Neural progenitor cell (in vitro differentiated cells): ENCODE results near the gene CHIT1. TPM values are rescaled to one million over a fixed set of nuclear protein-coding genes. Genes with fewer than 3 reads are reported as not detected.

ENCODE experiments used
- DNase-seq: peaks from one replicate; pipeline ENCODE4 v3.0.0-alpha.2; 2016; ENCODE audit warnings: low spot score
- H2AFZ ChIP-seq: fragments of 200-600 bp; sonication (generic); replicated peaks from 2 replicates; pipeline ENCODE4 v1.6.1; 2016; ENCODE audit warnings: antibody characterized with exemption
- H3F3A ChIP-seq: fragments of 200-600 bp; sonication (generic); 2 replicates; pipeline ENCODE4 v1.6.1; 2016; ENCODE audit warnings: antibody characterized with exemption, low read depth
- H3K27ac ChIP-seq: fragments of 200-600 bp; sonication (generic); 2 replicates; pipeline ENCODE4 v1.5.1; 2016; ENCODE audit warnings: mild to moderate bottlenecking
- H3K27me3 ChIP-seq: fragments of 200-600 bp; sonication (generic); 2 replicates; pipeline ENCODE4 v1.6.1; 2016; ENCODE audit warnings: mild to moderate bottlenecking, moderate library complexity
- H3K36me3 ChIP-seq: fragments of 200-600 bp; sonication (generic); 2 replicates; pipeline ENCODE4 v1.5.1; 2016
- H3K4me1 ChIP-seq: fragments of 200-600 bp; sonication (generic); 2 replicates; pipeline ENCODE4 v1.6.1; 2016; ENCODE audit warnings: mixed run types
- H3K4me2 ChIP-seq: fragments of 200-600 bp; sonication (generic); 2 replicates; pipeline ENCODE4 v1.6.1; 2016
- H3K4me3 ChIP-seq: fragments of 200-600 bp; sonication (generic); 2 replicates; pipeline ENCODE4 v1.5.1; 2016
- H3K79me2 ChIP-seq: fragments of 200-600 bp; sonication (generic); 2 replicates; pipeline ENCODE4 v1.6.1; 2016; ENCODE audit warnings: low read depth
- H3K9ac ChIP-seq: fragments of 200-600 bp; sonication (generic); 2 replicates; pipeline ENCODE4 v1.6.1; 2016
- H3K9me3 ChIP-seq: fragments of 200-600 bp; sonication (generic); 2 replicates; pipeline ENCODE4 v1.5.1; 2016; ENCODE audit warnings: low read depth
- H4K20me1 ChIP-seq: fragments of 200-600 bp; sonication (generic); 2 replicates; pipeline ENCODE4 v1.6.1; 2016; ENCODE audit warnings: low read depth
- H3K27ac Mint-ChIP-seq: 3 replicates; pipeline ENCODE4 v1.8.0; 2021; ENCODE audit warnings: mixed read lengths
- H3K27me3 Mint-ChIP-seq: 2 replicates; pipeline ENCODE4 v1.8.0; 2022; ENCODE audit warnings: low read depth, mild to moderate bottlenecking, inconsistent platforms, moderate library complexity, mixed read lengths; ENCODE audit not compliant: insufficient read depth
- H3K36me3 Mint-ChIP-seq: 3 replicates; pipeline ENCODE4 v1.8.0; 2021; ENCODE audit warnings: mixed read lengths
- H3K4me1 Mint-ChIP-seq: 3 replicates; pipeline ENCODE4 v1.8.0; 2021; ENCODE audit warnings: mixed read lengths
- H3K4me3 Mint-ChIP-seq: 3 replicates; pipeline ENCODE4 v1.8.0; 2021; ENCODE audit warnings: mild to moderate bottlenecking, moderate library complexity, mixed read lengths
- H3K9me3 Mint-ChIP-seq: 3 replicates; pipeline ENCODE4 v1.8.0; 2020; ENCODE audit warnings: mixed read lengths
- CTCF ChIP-seq: fragments of 200-600 bp; sonication (generic); IDR thresholded peaks from 2 replicates; pipeline ENCODE4 v1.5.1; 2017; ENCODE audit warnings: antibody characterized with exemption, mild to moderate bottlenecking
- EZH2 ChIP-seq: fragments of 200-600 bp; sonication (generic); IDR thresholded peaks from 2 replicates; pipeline ENCODE4 v1.6.1; 2017; ENCODE audit warnings: antibody characterized with exemption, mild to moderate bottlenecking, moderate library complexity
- EZH2phosphoT487 ChIP-seq: fragments of 200-600 bp; sonication (generic); IDR thresholded peaks from 2 replicates; pipeline ENCODE4 v1.6.1; 2017; ENCODE audit warnings: antibody characterized with exemption
- total RNA-seq: library from RNA; depleted of rRNA; stranded (reverse); fragments of >200 nt; gene quantifications from 2 replicates; pipeline ENCODE4 v1.2.3, GENCODE V29; 2015; ENCODE audit warnings: low replicate concordance

The CHIT1 gene
- total RNA-seq, 1 donor from 2014 or later, result 0.11 TPM

GRCh38 chr1:203214871-203215270, 14.6 kb downstream of the CHIT1 start:
- Histone ChIP-seq H3K27me3 (no peaks in the 10 kb centered on the region), H3K79me2 (no peaks in the 10 kb centered on the region), H3F3A (no peaks in the 10 kb centered on the region), H3K9ac (no peak overlapping the region), H3K36me3 (no peaks in the 10 kb centered on the region), H3K4me1 (peaks cover 12% of the 10 kb centered on the region), H4K20me1 (no peaks in the 10 kb centered on the region), H3K4me2 (no peak overlapping the region), H3K27ac (no peak overlapping the region), H3K9me3 (no peaks in the 10 kb centered on the region), H3K4me3 (no peak overlapping the region), H2AFZ (no peak overlapping the region)
- no peak for TF ChIP-seq CTCF
- no peak for TF ChIP-seq EZH2
- TF ChIP-seq EZH2phosphoT487, result no peak
- H3K4me1 Mint-ChIP-seq, result peaks cover 18% of the 10 kb centered on the region
- peaks cover 10% of the 10 kb centered on the region for H3K27me3 Mint-ChIP-seq
- DNase-seq, result no peak
- H3K9me3 Mint-ChIP-seq, result no peaks in the 10 kb centered on the region
- peak overlapping the region; percentile 67 for H3K27ac Mint-ChIP-seq
- H3K4me3 Mint-ChIP-seq, result no peak overlapping the region
- no peaks in the 10 kb centered on the region for H3K36me3 Mint-ChIP-seq

- no peaks in the 10 kb centered on the region for H3K79me2 ChIP-seq
- no peak overlapping the region for H3K9ac ChIP-seq
- peak overlapping the region; percentile 12 for H3K27ac Mint-ChIP-seq
- no peaks in the 10 kb centered on the region for H3K27me3 ChIP-seq
- no peak overlapping the region for H3K27ac ChIP-seq
- H3K27me3 Mint-ChIP-seq, result peaks cover 10% of the 10 kb centered on the region
- H3K9me3 ChIP-seq, result no peaks in the 10 kb centered on the region
- no peaks in the 10 kb centered on the region for H4K20me1 ChIP-seq
- H3K9me3 Mint-ChIP-seq, result no peaks in the 10 kb centered on the region
- peaks cover 18% of the 10 kb centered on the region for H3K4me1 Mint-ChIP-seq
- H3K4me3 Mint-ChIP-seq, result no peak overlapping the region
- H3K36me3 Mint-ChIP-seq, result no peaks in the 10 kb centered on the region
- TF ChIP-seq EZH2phosphoT487, result no peak
- no peak for TF ChIP-seq CTCF
- TF ChIP-seq EZH2, result no peak
- H3K4me1 ChIP-seq, result peaks cover 12% of the 10 kb centered on the region
- no peak overlapping the region for H3K4me3 ChIP-seq
- no peak for DNase-seq
- H3K36me3 ChIP-seq, result no peaks in the 10 kb centered on the region
- H2AFZ ChIP-seq, result no peak overlapping the region
- no peak overlapping the region for H3K4me2 ChIP-seq
- no peaks in the 10 kb centered on the region for H3F3A ChIP-seq
These were observed 16.3 kb downstream of the CHIT1 start for GRCh38 chr1:203213126-203213525.

GRCh38 chr1:203211812-203212211, 17.7 kb downstream of the CHIT1 start:
- H2AFZ ChIP-seq, result no peak overlapping the region
- H3F3A ChIP-seq, result no peaks in the 10 kb centered on the region
- Mint-ChIP-seq H3K27me3 (peaks cover 10% of the 10 kb centered on the region), H3K9me3 (no peaks in the 10 kb centered on the region), H3K27ac (no peak overlapping the region), H3K36me3 (no peaks in the 10 kb centered on the region), H3K4me1 (peaks cover 18% of the 10 kb centered on the region), H3K4me3 (no peak overlapping the region)
- H3K9me3 ChIP-seq, result no peaks in the 10 kb centered on the region
- no peak overlapping the region for H3K4me2 ChIP-seq
- peaks cover 12% of the 10 kb centered on the region for H3K4me1 ChIP-seq
- no peak for DNase-seq
- no peak for TF ChIP-seq EZH2
- TF ChIP-seq CTCF, result no peak
- H3K27me3 ChIP-seq, result no peaks in the 10 kb centered on the region
- H3K27ac ChIP-seq, result no peak overlapping the region
- no peak overlapping the region for H3K4me3 ChIP-seq
- H3K36me3 ChIP-seq, result no peaks in the 10 kb centered on the region
- no peaks in the 10 kb centered on the region for H4K20me1 ChIP-seq
- no peaks in the 10 kb centered on the region for H3K79me2 ChIP-seq
- H3K9ac ChIP-seq, result no peak overlapping the region

GRCh38 chr1:203210988-203211387, 18.5 kb downstream of the CHIT1 start:
- Histone ChIP-seq H3K9me3 (no peaks in the 10 kb centered on the region), H3K27me3 (no peaks in the 10 kb centered on the region), H3K4me1 (peaks cover 17% of the 10 kb centered on the region), H4K20me1 (no peaks in the 10 kb centered on the region), H3K4me2 (no peak overlapping the region), H3K9ac (no peak overlapping the region), H3K36me3 (no peaks in the 10 kb centered on the region), H3K27ac (no peak overlapping the region), H2AFZ (no peak overlapping the region), H3K4me3 (no peak overlapping the region), H3F3A (no peaks in the 10 kb centered on the region), H3K79me2 (no peaks in the 10 kb centered on the region)
- TF ChIP-seq CTCF (no peak), EZH2 (no peak), EZH2phosphoT487 (no peak)
- Mint-ChIP-seq H3K36me3 (no peaks in the 10 kb centered on the region), H3K9me3 (no peaks in the 10 kb centered on the region), H3K4me3 (no peak overlapping the region), H3K27me3 (peaks cover 10% of the 10 kb centered on the region), H3K4me1 (peaks cover 17% of the 10 kb centered on the region), H3K27ac (no peak overlapping the region)
- no peak for DNase-seq
